Ishikawa (cell line): Measurements from ENCODE around the gene POLDIP2.

Experiments
- CEBPB ChIP-seq: IDR thresholded peaks from 2 replicates; pipeline ENCODE4 v1.6.1; 2012
- CREB1 ChIP-seq: IDR thresholded peaks from 2 replicates; pipeline ENCODE4 v1.6.1; 2012; ENCODE audit warnings: low read depth
- EP300 ChIP-seq: IDR thresholded peaks from 2 replicates; pipeline ENCODE4 v1.6.1; 2012; ENCODE audit warnings: borderline replicate concordance
- FOXM1 ChIP-seq: IDR thresholded peaks from 2 replicates; pipeline ENCODE4 v1.6.1; 2012; ENCODE audit warnings: low read depth, borderline replicate concordance
- RAD21 ChIP-seq: IDR thresholded peaks from 2 replicates; pipeline ENCODE4 v1.6.1; 2012; ENCODE audit warnings: low read depth
- REST ChIP-seq: IDR thresholded peaks from 2 replicates; pipeline ENCODE4 v1.6.1; 2012; ENCODE audit warnings: low read depth, mild to moderate bottlenecking
- TEAD4 ChIP-seq: IDR thresholded peaks from 2 replicates; pipeline ENCODE4 v1.6.1; 2012
- YY1 ChIP-seq: IDR thresholded peaks from 2 replicates; pipeline ENCODE4 v1.6.1; 2012; ENCODE audit warnings: low read depth
- ZBTB7A ChIP-seq: IDR thresholded peaks from 2 replicates; pipeline ENCODE4 v1.6.1; 2012; ENCODE audit warnings: low read depth
- TF ChIP-seq, protein P1 (sequence below): IDR thresholded peaks from 2 replicates; pipeline ENCODE4 v1.6.1; 2012

- TF ChIP-seq, protein P1, sequence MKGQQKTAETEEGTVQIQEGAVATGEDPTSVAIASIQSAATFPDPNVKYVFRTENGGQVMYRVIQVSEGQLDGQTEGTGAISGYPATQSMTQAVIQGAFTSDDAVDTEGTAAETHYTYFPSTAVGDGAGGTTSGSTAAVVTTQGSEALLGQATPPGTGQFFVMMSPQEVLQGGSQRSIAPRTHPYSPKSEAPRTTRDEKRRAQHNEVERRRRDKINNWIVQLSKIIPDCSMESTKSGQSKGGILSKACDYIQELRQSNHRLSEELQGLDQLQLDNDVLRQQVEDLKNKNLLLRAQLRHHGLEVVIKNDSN: no peak
- no peak for TF ChIP-seq EP300
- TF ChIP-seq ZBTB7A: no peak
- no peak for TF ChIP-seq CEBPB
- TF ChIP-seq CREB1: no peak
- no peak for TF ChIP-seq RAD21
- TF ChIP-seq YY1: no peak
- TF ChIP-seq TEAD4: no peak
- no peak for TF ChIP-seq REST
- no peak for TF ChIP-seq FOXM1
Observed at GRCh38 chr17:28342313-28342712, 15.0 kb downstream of the POLDIP2 start.
